Esophagus squamous epithelium (tissue), 4 donors: ENCODE results near the gene CCM2.

Experiments
- CTCF ChIP-seq, 6 experiments: fragments of 450-650 bp in 4 of 6; fragments of 200-600 bp in 2 of 6; sonication (generic) in 2 of 6; IDR thresholded peaks; one replicate each; pipeline ENCODE4 v1.5.1; 2016 to 2019; ENCODE audit warnings: antibody characterized with exemption in 6 of 6, mild to moderate bottlenecking in 4 of 6, moderate library complexity in 4 of 6
- POLR2A ChIP-seq, 4 donors: fragments of 450-650 bp; IDR thresholded peaks; one replicate each; pipeline ENCODE4 v1.6.1; 2017; ENCODE audit warnings: antibody characterized with exemption in 4 of 4, mild to moderate bottlenecking in 4 of 4, moderate library complexity in 3 of 4

- no peak for TF ChIP-seq CTCF (IDR thresholded peaks at IDR 0.05)
- no peak for TF ChIP-seq POLR2A (IDR thresholded peaks at IDR 0.05)
These were observed 123.2 kb downstream of the CCM2 start for GRCh38 chr7:45122975-45123860.
